ENCODE measurements around the gene CST11.

Gene CST11

DNA sequence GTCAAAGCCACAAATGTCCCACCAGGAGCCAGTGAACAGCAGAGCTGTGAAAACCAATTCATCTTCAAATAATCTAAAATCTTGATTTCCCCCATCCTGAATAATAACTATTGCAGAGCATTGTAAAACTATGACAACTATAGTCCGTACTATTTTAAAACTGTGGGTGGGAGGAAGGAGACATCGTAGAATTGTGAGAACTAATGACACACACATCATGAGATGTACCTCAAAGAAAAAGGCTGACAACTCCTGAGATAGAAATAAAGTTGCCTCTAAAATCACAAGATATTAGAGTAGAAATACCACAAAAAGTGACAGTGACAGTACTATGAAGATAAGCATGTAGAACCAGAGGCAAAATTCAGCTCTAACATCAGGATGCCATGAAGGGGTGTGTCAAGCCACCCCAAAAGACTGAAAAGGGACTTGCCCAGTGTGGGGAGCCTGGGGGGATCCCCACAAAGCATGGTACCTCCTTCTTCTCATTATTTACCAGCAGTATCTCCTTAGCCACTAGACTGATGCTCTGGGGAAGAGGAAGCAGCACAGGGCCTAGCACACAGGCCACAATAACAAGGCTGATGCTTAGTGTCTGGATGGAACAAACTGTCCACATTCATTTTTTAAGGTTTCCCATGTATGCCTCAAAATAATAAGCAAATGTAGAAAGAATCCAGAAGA is 44.8 kb downstream of the CST11 start:
- no peaks in the 10 kb centered on the region for H3K9me2 ChIP-seq (replicated peaks; ENCODE audit: insufficient read depth, low read length)
- no peak overlapping the region for H3K4me3 ChIP-seq (ENCODE audit: low read length)

GRCh38 chr20:23406880-23407279 is 45.8 kb downstream of the CST11 start:
- H3K36me3 ChIP-seq (replicated peaks; ENCODE audit: insufficient read depth, low read length): 0 out of 2 replicates have a peak, but pooled peaks cover 4% of the 10 kb centered on the region
- no peaks in the 10 kb centered on the region for H3K9me2 ChIP-seq (replicated peaks; ENCODE audit: insufficient read depth, low read length)
- H3K27ac ChIP-seq (ENCODE audit: low read length): no peak overlapping the region
- H3F3A ChIP-seq (ENCODE audit: insufficient read depth, low read length): no peaks in the 10 kb centered on the region
- no peaks in the 10 kb centered on the region for H3K27me3 ChIP-seq (replicated peaks; ENCODE audit: insufficient read depth, low read length)
- peaks cover 90% of the 10 kb centered on the region for H3K79me2 ChIP-seq (ENCODE audit: low read length)
- H3K4me3 ChIP-seq (ENCODE audit: low read length): no peak overlapping the region
- DNase-seq: no peak
- H2AFZ ChIP-seq (ENCODE audit: low read length): no peak overlapping the region
- TF ChIP-seq CTCF (IDR thresholded peaks at IDR 0.05; ENCODE audit: low read length): no peak
- no peak for TF ChIP-seq EZH2phosphoT487 (IDR thresholded peaks at IDR 0.05; ENCODE audit: low read length)
- TF ChIP-seq EZH2 (optimal IDR thresholded peaks at IDR 0.05; ENCODE audit: low read depth, low read length): no peak
- H4K20me1 ChIP-seq (ENCODE audit: insufficient read depth, low read length): peaks cover 9% of the 10 kb centered on the region
- H3K4me2 ChIP-seq (ENCODE audit: low read depth, low read length): no peak overlapping the region
- H3K9me3 ChIP-seq (replicated peaks; ENCODE audit: insufficient read depth, low read length): no peaks in the 10 kb centered on the region
- no peaks in the 10 kb centered on the region for H3K4me1 ChIP-seq (ENCODE audit: low read length)
- H3K9ac ChIP-seq (ENCODE audit: low read length): no peak overlapping the region

More for the DNA sequence above, 44.8 kb downstream of the CST11 start:
- H3K27ac ChIP-seq (ENCODE audit: low read length): no peak overlapping the region
- H3K36me3 ChIP-seq (replicated peaks; ENCODE audit: insufficient read depth, low read length): no peaks in the 10 kb centered on the region
- no peaks in the 10 kb centered on the region for H3K27me3 ChIP-seq (replicated peaks; ENCODE audit: insufficient read depth, low read length)
- DNase-seq: no peak
- no peaks in the 10 kb centered on the region for H3K9me3 ChIP-seq (replicated peaks; ENCODE audit: insufficient read depth, low read length)
- no peaks in the 10 kb centered on the region for H3K4me1 ChIP-seq (ENCODE audit: low read length)
- H3F3A ChIP-seq (ENCODE audit: insufficient read depth, low read length): no peaks in the 10 kb centered on the region
- H3K9ac ChIP-seq (ENCODE audit: low read length): no peak overlapping the region
- H3K4me2 ChIP-seq (ENCODE audit: low read depth, low read length): no peak overlapping the region
- peaks cover 97% of the 10 kb centered on the region for H3K79me2 ChIP-seq (ENCODE audit: low read length)
- no peak for TF ChIP-seq CTCF (IDR thresholded peaks at IDR 0.05; ENCODE audit: low read length)
- TF ChIP-seq EZH2phosphoT487 (IDR thresholded peaks at IDR 0.05; ENCODE audit: low read length): no peak
- no peak for TF ChIP-seq EZH2 (optimal IDR thresholded peaks at IDR 0.05; ENCODE audit: low read depth, low read length)
- no peak overlapping the region for H2AFZ ChIP-seq (ENCODE audit: low read length)
- H4K20me1 ChIP-seq (ENCODE audit: insufficient read depth, low read length): peaks cover 12% of the 10 kb centered on the region

GRCh38 chr20:23404196-23404595 is 48.5 kb downstream of the CST11 start:
- H3K9ac ChIP-seq (ENCODE audit: low read length): no peak overlapping the region
- no peak for DNase-seq
- H3K27ac ChIP-seq (ENCODE audit: low read length): no peak overlapping the region
- no peak overlapping the region for H3K4me2 ChIP-seq (ENCODE audit: low read depth, low read length)
- no peaks in the 10 kb centered on the region for H3K9me3 ChIP-seq (replicated peaks; ENCODE audit: insufficient read depth, low read length)
- H3K27me3 ChIP-seq (replicated peaks; ENCODE audit: insufficient read depth, low read length): no peaks in the 10 kb centered on the region
- H3F3A ChIP-seq (ENCODE audit: insufficient read depth, low read length): no peaks in the 10 kb centered on the region
- H4K20me1 ChIP-seq (ENCODE audit: insufficient read depth, low read length): peaks cover 3% of the 10 kb centered on the region; the same call in 1 of the 2 replicates
- no peaks in the 10 kb centered on the region for H3K4me1 ChIP-seq (ENCODE audit: low read length)
- TF ChIP-seq EZH2 (optimal IDR thresholded peaks at IDR 0.05; ENCODE audit: low read depth, low read length): no peak
- no peak for TF ChIP-seq CTCF (IDR thresholded peaks at IDR 0.05; ENCODE audit: low read length)
- TF ChIP-seq EZH2phosphoT487 (IDR thresholded peaks at IDR 0.05; ENCODE audit: low read length): no peak
- no peaks in the 10 kb centered on the region for H3K9me2 ChIP-seq (replicated peaks; ENCODE audit: insufficient read depth, low read length)
- H3K4me3 ChIP-seq (ENCODE audit: low read length): no peak overlapping the region
- peaks cover 67% of the 10 kb centered on the region for H3K79me2 ChIP-seq (ENCODE audit: low read length)
- H2AFZ ChIP-seq (ENCODE audit: low read length): no peak overlapping the region
- 0 out of 2 replicates have a peak, but pooled peaks cover 4% of the 10 kb centered on the region for H3K36me3 ChIP-seq (replicated peaks; ENCODE audit: insufficient read depth, low read length)
